Endothelial cell of umbilical vein (primary cell): ENCODE results near the gene CHGA.

Source experiments
- EZH2 ChIP-seq: IDR thresholded peaks from 2 replicates; pipeline ENCODE4 v1.6.1; 2012; ENCODE audit warnings: borderline replicate concordance, low read depth, mild to moderate bottlenecking, moderate library complexity, low read length, inconsistent platforms; ENCODE audit not compliant: severe bottlenecking
- MYC ChIP-seq: IDR thresholded peaks from one replicate; pipeline ENCODE4 v1.6.1; 2011; ENCODE audit warnings: mild to moderate bottlenecking, low read depth, low read length
- POLR2A ChIP-seq: IDR thresholded peaks from 2 replicates; pipeline ENCODE4 v1.6.1; 2012; ENCODE audit warnings: low read depth, mild to moderate bottlenecking, control low read depth, low read length
- POLR2AphosphoS5 ChIP-seq: IDR thresholded peaks from 2 replicates; pipeline ENCODE4 v1.6.1; 2012; ENCODE audit warnings: low read depth, mild to moderate bottlenecking, control low read depth, low read length, moderate library complexity; ENCODE audit not compliant: insufficient read depth
- TF ChIP-seq, protein P1 (sequence below), 2 donors: IDR thresholded peaks; 1 replicate in 1 of 2; 2 replicates in 1 of 2; pipeline ENCODE4 v1.5.1; 2011; ENCODE audit warnings: low read length in 2 of 2, mild to moderate bottlenecking in 2 of 2, moderate library complexity in 2 of 2, control low read depth in 1 of 2, inconsistent platforms in 1 of 2, low read depth in 1 of 2; ENCODE audit not compliant: insufficient read depth in 1 of 2; ENCODE audit errors: extremely low read depth in 1 of 2
- TF ChIP-seq, protein P2 (sequence below): IDR thresholded peaks from 2 replicates; pipeline ENCODE4 v1.6.1; 2011; ENCODE audit not compliant: insufficient read depth, insufficient read length

- TF ChIP-seq POLR2A (no peak), MYC (peak; percentile 73), EZH2 (no peak), POLR2AphosphoS5 (no peak)
- TF ChIP-seq, protein P1, sequence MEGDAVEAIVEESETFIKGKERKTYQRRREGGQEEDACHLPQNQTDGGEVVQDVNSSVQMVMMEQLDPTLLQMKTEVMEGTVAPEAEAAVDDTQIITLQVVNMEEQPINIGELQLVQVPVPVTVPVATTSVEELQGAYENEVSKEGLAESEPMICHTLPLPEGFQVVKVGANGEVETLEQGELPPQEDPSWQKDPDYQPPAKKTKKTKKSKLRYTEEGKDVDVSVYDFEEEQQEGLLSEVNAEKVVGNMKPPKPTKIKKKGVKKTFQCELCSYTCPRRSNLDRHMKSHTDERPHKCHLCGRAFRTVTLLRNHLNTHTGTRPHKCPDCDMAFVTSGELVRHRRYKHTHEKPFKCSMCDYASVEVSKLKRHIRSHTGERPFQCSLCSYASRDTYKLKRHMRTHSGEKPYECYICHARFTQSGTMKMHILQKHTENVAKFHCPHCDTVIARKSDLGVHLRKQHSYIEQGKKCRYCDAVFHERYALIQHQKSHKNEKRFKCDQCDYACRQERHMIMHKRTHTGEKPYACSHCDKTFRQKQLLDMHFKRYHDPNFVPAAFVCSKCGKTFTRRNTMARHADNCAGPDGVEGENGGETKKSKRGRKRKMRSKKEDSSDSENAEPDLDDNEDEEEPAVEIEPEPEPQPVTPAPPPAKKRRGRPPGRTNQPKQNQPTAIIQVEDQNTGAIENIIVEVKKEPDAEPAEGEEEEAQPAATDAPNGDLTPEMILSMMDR (IDR thresholded peaks at IDR 0.05; ENCODE audit: extremely low read depth in 1 of 2, insufficient read depth in 1 of 2, low read depth in 1 of 2, low read length in 2 of 2), result peak; percentile 86 to 96
- TF ChIP-seq, protein P2, sequence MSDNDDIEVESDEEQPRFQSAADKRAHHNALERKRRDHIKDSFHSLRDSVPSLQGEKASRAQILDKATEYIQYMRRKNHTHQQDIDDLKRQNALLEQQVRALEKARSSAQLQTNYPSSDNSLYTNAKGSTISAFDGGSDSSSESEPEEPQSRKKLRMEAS, result peak; percentile 91
Measured at GRCh38 chr14:92951912-92952471, 29.0 kb downstream of the CHGA start.
